B cell (primary cell): ENCODE data around the gene AGT.

ENCODE experiments used
- CTCF ChIP-seq: fragments of 200-600 bp; IDR thresholded peaks from one replicate; pipeline ENCODE4 v1.8.0; 2022; ENCODE audit warnings: antibody characterized with exemption, mild to moderate bottlenecking
- EZH2 ChIP-seq: IDR thresholded peaks from 2 replicates; pipeline ENCODE4 v1.6.1; 2012; ENCODE audit warnings: borderline replicate concordance, low read depth, mild to moderate bottlenecking, moderate library complexity, low read length; ENCODE audit not compliant: insufficient read depth, poor library complexity, severe bottlenecking

GRCh38 chr1:230746617-230747016, 32.7 kb upstream of the AGT start:
- TF ChIP-seq EZH2 = no peak
- TF ChIP-seq CTCF = no peak
